GM13976 (cell line): Measurements from ENCODE around the gene ADD1.

Experiments used
- DNase-seq: peaks from one replicate; pipeline ENCODE4 v3.0.0; 2012; ENCODE audit warnings: low spot score
- in situ Hi-C: fragments of 300-500 bp; cut with MboI; formaldehyde crosslinking; loops from one replicate; pipeline ENCODE4 v1.12.0; 2022; ENCODE audit warnings: low sequenced_read_pairs, mixed read lengths, inconsistent platforms; ENCODE audit not compliant: unreplicated experiment
- TF ChIP-seq, protein P1 (sequence below): IDR thresholded peaks from 2 replicates; pipeline ENCODE4 v1.5.1; 2012; ENCODE audit warnings: borderline replicate concordance, mild to moderate bottlenecking; ENCODE audit not compliant: insufficient read depth; ENCODE audit errors: extremely low read depth, missing control alignments, control extremely low read depth

Gene ADD1

DNA sequence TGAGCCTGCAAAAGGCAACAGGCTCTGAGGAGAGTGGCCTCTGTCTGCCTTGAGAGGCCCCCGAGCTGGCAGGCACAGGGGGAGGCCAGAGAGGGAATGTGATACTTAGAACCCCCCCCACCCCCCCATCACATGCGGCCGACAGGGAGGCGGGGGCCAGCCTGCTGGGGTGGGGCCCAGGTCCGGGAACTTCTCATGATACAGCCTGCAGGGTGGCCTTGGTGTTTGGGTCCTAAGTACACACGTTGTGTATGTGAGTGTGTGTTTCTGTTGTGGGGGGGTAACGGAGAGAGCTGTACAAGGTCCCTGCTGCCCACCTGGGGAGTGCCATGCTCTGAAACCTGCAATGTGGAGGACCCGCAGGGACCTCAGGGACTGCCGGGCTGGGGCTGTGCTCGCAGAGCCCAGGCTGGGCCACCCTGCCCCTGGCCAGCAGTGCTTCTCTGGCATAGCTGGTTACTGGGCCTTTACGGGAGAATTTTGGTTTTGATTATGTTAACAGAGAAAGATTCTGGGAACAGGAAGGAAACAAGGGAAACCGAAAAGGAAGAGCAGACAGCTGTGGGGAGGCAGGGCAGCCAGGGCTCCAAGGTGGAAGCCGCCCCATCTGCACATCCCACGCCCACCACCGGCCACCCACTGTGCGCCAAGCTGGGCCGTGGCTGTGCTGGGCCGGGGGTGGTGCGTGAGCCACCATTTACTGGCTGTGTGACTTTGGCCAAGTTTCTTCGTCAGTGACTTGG is 30.9 kb upstream of the ADD1 start:
- DNase-seq: no peak
- TF ChIP-seq, protein P1, sequence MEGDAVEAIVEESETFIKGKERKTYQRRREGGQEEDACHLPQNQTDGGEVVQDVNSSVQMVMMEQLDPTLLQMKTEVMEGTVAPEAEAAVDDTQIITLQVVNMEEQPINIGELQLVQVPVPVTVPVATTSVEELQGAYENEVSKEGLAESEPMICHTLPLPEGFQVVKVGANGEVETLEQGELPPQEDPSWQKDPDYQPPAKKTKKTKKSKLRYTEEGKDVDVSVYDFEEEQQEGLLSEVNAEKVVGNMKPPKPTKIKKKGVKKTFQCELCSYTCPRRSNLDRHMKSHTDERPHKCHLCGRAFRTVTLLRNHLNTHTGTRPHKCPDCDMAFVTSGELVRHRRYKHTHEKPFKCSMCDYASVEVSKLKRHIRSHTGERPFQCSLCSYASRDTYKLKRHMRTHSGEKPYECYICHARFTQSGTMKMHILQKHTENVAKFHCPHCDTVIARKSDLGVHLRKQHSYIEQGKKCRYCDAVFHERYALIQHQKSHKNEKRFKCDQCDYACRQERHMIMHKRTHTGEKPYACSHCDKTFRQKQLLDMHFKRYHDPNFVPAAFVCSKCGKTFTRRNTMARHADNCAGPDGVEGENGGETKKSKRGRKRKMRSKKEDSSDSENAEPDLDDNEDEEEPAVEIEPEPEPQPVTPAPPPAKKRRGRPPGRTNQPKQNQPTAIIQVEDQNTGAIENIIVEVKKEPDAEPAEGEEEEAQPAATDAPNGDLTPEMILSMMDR: no peak
- in situ Hi-C loops: no loop called here

DNA sequence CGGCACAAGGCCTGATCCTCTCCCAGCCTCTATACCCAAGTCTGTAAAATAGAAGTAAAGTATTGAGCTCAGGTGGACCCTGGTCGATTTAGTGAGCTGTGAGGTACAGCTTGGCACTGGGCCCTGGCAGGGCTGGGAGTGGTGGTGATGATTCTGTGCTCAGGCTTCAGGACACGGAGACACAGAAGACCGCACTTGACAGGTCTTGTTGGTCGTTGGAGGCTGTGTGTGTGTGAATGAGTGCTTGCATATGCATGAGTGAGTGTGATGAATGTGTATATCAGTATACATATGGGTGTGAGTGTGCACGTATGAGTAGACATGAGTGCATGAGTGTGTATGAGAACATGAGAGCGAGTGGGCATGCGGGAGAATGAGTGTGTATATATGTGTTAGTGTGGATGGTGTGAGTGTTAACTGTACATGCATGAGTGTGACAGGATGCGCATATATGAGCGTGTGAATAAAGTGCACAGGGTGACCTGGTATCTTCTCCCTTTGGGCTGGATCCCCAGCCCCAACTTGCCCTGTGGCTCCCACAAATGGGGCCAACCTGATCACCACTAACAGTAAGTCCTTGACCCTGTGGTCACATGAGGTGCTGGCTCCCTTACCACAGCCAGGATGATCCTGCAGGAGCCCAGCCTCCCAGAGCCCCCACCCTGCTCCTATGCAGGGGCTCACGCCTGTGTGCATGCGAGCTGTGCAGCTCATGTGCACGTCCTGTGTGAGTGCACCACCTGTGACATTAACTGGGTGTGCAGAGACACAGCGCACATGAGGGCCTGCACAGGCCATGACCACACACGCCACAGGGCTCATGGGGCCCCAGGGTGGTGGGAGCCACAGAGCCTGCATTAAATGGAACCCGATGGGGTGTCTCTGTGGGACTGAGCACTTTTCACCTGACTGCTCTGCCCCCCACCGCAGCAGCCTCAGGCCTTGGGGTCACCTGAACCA is 29.9 kb upstream of the ADD1 start:
- in situ Hi-C loops: no loop called here
- TF ChIP-seq, protein P1: no peak
- DNase-seq: no peak

DNA sequence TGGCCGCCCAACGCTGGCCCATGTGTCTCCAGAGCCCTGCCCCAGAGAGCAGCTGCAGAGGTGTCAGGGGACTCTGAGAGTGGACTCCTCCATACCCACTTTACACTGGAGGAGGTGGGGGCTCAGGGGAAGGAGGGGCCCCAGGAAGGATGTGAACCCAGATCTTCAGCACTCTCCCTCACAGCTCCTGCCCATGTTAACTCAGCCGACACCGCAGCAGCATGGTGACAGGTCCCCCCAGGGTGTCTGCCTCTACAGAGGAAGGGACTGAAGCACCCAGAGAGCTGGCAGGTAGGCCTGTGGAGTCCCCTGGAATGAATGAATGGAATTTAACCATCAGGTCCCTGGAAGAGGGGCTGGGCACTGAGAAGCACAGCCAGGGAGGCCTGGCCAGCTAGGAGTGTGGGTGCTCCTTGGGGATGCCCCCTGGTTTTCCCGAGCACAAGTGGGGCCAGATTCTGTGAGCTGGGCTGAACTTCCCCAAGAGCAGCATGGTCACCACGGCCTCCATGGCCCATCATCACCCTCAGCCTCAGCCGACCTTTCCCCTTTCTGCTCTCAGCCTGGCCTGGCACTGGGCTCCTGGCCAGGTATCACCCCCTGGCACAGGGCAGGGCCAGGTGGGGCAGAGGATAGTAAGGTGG is 28.9 kb upstream of the ADD1 start:
- in situ Hi-C loops: no loop called here
- TF ChIP-seq, protein P1: no peak

DNA sequence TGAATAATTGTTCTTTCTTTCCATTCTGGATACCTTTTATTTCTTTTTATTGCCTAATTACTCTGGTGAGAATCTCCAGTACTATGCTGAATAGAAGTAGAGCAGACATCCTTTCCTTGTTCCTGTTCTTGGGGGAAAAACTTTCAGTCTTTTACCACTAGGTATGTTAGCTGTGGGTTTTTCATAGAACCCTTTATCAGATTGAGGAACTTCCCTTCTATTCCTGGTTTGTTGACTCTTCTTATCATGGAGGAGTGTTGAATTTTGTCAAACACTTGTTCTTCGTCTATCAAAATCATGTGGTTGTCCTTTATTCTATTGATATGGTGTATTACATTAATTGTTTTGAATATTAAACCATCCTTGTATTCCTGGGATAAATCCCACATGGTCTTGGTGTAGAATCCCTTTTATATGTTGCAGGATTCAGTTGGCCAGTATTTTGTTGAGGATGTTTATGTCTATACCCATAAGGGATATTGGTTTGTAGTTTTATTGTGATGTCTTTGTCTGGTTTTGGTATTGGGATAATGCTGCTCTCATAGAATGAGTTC is 27.2 kb upstream of the ADD1 start:
- DNase-seq: no peak
- in situ Hi-C loops: no loop called here
- TF ChIP-seq, protein P1: no peak

More for the DNA sequence above, 28.9 kb upstream of the ADD1 start:
- no peak for DNase-seq

DNA sequence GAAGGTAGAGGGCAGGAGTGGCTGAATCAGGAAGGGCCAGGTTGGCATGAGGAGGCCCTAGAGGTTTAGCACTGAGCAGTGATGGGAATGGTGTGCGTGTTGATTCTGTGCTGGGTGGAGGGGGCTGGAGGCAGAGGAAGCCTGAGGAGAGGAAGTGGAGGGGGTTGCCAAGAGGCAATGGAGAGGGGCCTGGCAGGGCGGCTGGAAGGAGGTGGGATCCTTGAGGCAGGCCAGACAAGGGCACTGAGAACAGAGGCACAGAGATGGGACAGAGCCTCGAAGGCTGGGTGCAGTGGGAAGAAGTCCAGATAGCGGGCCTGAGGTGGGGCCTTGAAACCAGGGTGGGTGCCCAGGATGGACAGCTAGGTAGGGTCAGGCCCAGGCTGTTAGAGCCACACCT is 26.5 kb upstream of the ADD1 start:
- DNase-seq: no peak
- in situ Hi-C loops: no loop called here
- TF ChIP-seq, protein P1: no peak
